GM21737 (cell line): ENCODE data around the gene GPX1.
"Not testable (repeated sequence)": the region's sequence is repeated elsewhere in the genome, so short reads cannot be mapped to it uniquely, and the experiment has no call there.

ENCODE experiments used
- ATAC-seq: cut with Tn5 transposase; IDR thresholded peaks from one replicate; pipeline ENCODE4 v1.9.1; 2021; ENCODE audit warnings: mild to moderate bottlenecking, moderate library complexity; ENCODE audit not compliant: unreplicated experiment

Gene GPX1

DNA sequence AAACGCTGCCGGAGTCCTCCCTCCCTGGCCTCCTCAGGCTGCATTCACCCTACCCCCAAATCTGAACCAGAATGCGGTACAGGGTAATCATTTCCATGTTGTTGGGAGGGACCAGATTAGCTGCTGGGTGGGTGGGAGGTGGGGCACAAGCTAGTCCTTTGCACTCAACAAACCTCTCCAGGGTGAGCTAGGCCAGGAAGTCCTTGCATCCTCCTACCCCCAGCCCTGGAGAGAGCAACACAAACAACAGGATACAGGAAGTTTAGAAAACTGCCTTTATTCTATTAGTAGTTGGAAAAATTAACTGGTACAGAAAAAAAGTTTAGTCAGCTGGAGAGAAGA, 702 bp upstream of the GPX1 start:
- ATAC-seq = no peak

DNA sequence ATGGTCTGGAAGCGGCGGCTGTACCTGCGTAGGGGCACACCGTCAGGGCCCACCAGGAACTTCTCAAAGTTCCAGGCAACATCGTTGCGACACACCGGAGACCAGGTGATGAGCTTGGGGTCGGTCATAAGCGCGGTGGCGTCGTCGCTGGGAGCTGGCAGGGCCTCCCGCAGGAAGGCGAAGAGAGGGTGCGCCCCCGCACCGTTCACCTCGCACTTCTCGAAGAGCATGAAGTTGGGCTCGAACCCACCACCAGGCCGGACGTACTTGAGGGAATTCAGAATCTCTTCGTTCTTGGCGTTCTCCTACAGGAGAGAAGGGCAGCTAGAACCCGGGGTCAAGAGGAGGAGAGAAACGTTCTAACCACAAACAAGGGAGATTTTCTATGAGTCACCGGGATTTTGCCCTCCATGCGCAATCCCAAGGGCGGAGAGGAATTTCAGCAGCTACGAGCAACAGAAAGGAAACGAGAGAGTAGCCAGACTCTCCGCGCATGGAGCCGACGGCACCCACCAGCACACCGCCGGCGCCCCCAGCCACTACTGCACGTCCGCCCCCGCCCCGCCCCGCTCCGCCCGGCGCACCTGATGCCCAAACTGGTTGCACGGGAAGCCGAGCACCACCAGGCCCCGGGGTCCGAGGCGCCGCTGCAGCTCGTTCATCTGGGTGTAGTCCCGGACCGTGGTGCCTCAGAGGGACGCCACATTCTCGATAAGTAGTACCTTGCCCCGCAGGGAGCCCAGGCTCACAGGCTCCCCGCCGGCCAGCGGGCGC, 523 bp downstream of the GPX1 start:
- ATAC-seq = peak; percentile 22

DNA sequence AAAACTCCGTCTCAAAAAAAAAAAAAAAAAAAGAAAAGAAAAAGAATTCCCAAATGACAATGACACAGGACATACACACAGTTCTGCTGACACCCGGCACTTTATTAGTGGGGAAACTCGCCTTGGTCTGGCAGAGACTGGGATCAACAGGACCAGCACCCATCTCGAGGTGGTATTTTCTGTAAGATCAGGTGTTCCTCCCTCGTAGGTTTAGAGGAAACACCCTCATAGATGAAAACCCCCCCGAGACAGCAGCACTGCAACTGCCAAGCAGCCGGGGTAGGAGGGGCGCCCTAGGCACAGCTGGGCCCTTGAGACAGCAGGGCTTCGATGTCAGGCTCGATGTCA, 1.1 kb downstream of the GPX1 start:
- ATAC-seq = not testable (repeated sequence)

DNA sequence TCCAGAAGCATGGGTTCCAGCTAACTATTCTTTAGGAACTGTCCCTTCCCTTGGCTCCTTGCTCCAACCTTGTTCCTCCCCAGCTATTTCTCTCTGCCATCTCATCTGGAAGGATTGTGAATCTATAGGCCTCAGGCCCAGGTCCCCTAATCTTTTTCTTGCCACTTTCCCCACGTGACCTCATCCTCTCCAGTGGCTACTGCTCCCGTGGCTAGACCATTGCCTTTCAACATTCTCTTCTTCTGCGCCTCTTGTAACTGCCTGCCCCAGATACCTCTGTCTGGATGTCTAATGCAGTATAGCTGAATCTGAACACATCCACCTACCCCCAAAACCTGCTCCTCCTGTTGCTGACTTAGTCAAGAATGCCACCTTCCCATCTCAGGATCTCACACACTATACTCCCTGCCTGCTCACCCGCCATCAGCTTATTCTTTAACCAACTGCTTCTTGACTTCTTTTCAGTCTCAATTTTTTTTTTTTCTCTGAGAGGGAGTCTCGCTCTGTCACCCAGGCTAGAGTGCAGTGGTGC, 5.2 kb downstream of the GPX1 start:
- no peak for ATAC-seq

DNA sequence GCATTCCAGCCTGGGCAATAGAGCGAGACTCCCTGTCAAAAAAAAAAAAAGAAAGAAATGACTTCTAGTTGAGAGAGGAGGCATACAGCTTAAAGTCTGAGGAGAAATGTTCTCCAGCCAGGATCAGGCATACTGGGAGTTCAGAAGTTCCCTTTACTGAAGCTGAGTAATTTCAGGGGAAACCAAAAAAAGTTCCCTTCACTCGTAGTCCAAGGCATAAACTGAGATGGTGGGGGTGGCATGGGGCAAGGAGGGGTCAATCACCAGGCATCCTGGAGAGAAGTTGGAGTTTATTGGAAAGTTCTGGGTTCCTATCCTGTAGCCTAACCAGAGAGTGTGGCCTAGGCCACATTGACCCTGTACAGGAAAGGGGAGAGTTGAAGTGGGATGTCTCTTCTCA, 5.9 kb downstream of the GPX1 start:
- no peak for ATAC-seq

DNA sequence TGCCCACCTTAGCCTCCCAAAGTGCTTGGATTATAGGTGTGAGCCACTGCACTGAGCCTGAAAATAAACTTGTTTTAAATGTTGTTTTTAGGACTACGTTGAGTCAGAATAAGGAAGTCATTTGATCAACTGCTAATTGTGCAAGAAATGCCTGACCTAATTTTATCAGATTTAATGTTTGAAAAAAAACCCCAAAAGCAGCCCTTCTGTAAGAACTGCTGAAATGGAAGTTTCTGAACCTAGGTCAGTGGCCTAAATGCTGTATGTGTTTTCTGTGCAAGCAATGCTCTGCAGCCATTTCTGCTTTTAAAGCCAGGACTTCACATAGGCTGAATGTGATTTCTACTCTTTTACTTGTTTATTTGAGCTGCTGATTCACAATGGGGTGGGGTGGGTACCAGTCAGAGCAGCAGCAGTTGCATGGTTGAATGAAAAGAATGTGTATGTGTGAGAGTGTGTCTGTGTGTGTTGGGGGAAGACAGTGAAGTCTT, 6.6 kb downstream of the GPX1 start:
- no peak for ATAC-seq

DNA sequence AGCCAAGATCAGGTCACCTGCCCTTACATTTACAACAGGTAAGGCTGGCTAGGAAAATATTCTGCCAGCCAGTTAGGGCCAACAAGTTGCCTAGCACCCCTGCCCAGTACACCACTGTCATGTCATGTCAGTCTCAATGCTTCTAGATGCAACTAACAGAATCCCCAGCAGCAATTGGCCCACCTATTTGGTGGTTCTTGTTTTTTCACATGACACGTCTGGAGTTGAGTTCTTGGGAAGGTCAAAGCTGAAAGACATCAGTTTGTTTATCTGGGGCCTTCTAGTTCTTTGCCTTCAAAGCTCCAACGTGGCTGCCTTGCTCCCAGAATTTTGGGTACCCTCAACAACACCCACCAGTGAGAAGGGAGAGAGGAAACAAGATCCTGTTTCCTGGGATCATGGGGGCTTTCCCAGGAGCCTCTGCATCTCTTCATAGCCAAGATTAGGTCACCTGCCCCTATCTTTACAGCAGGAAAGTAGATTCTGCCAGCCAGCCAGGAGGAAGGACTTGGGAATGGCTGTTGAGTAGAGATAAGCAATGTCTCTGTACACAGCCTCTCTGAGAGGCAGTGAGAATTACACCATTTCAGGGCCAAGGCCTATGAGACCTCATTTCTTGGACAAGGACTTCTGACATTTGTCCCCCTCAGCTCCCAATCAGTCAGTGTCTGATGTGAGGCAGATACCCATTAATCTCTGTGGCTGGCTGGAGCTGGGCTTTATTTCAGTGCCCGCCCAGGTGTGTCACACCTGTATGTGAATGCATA, 8.6 kb downstream of the GPX1 start:
- ATAC-seq = no peak

DNA sequence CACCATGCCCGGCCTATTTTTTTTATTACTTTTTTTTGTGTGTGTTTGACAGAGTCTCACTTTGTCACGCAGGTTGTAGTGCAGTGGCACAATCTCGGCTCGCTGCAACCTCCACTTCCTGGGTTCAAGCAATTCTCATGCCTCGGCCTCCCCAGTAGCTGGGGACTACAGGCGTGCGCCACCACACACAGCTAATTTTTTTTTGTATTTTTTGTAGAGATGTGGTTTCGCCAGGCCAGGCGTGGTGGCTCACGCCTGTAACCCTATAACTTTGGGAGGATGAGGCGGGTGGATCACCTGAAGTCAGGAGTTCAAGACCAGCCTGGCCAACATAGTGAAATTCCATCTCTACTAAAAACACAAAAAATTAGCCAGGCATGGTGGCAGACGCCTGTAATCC, 9.8 kb downstream of the GPX1 start:
- ATAC-seq = not testable (repeated sequence)

DNA sequence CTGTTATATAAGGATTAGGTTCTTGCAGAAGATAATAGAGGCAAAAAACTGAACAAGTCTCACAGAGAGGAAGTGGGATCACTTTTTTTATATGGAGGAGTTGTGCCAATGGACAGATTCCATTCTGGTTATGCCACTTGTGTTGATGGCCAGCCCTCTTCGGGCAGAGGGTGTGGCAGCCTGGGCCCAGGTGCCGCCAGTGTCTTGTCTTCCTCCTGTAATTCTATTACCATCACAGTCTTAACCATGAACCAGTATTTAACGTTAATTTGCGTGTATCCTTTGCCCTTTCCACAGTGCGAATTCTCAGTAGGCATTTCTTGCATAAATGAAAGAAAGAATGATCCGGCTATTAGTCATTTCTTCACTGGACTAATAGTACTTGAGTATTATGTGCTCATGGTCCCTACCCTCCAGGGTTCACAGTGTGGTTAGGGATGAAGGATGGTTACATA, 11.3 kb downstream of the GPX1 start:
- ATAC-seq = no peak

DNA sequence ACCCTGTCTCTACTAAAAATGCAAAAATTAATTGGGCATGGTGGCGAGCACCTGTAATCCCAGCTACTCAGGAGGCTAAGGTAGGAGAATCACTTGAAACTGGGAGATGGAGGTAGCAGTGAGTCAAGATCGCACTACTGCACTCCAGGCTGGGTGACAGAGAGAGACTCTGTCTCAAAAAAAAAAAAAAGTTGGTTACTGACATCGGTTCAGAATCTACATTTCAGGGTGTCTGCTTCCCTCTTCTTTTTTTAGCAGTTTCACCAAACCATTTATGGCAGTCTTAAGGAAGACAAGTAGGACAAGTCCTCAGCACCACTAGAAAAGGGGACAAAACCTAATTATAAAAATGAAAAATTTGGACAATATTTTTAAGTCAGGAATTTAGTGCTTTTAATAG, 15.0 kb downstream of the GPX1 start:
- ATAC-seq = no peak

DNA sequence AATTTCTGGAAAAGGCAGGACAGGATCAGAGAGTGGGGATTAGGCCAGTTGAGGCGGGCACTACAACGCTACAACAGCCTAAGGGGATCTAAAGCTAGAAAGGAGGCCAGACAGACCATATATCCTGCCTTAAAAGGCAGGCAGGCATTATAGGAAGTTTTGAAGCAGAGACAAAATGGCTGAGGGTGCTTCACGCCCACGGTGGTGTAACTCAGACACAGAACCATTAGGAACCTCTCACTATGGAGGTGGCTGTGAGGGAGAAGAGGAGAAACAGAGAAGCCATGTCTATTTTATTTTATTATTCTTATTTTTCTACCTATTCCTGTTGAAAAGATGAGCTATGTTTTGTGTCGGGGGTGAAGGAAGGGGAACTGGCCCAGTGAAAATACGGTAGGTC, 16.2 kb downstream of the GPX1 start:
- ATAC-seq = no peak

DNA sequence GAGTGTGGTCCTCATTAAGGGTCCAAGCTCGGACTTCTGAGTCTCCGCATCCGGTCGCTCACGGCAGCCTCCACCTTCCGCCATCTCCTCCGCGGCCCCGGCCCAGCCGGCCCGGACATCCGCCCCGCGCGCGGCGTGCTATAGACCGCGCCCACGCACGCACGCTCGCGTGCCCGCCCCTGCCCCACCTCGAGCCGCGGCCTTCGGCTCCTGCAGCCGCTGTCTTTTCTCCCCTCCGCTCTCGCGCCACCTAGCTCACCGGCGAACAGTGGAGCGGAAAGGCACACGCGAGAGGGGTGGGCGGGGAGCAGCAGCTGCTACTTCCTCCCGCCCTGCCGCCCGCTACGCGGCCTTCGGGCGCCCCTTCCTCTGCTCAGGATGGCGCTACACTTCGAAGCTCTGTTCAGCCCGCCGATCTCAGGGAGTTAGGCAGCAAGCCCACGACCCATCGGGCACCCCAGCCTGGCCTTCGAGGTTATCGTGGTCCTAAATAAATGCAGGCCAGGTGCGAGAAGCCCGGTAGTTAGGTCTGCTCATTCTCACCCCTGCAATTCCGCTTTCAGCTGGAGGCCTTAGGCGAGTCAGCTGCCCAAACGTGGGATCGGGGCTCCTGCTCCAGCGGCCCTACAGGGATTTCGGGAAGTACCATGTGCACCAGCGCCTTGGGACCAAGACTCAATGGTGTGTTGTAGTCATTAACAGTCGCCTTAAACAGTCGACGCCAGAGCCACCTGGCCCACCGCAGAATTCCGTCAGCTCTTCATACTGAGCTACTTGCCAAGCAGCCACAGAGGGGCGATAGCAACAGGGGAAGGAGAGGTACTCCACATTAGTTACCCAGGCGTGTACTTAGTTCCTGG, 18.0 kb downstream of the GPX1 start, which contains the start of gene USP4:
TSS of gene USP4 (minus strand) at position 113 of the 860 bp plus-strand sequence. CDS start at position 84, 29 bp downstream.
- peak; percentile 80 for ATAC-seq

DNA sequence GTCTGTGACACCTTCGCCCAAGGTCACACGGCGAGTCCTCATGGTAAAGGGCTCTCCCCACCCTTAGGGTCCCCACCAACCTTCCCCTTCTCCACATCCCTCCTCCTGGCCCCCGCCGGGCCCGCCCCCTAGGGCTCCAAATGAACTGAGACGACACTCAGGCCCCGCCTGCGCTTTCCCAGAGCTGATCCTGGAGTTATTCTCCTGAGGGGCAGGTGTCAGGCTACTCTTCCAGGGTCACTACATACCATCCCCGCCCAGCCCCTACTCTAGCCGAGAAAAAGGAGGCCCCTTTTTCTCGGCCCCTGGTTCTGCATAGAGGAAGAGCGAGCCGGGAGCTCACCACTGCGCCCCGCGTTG, 18.6 kb downstream of the GPX1 start:
- ATAC-seq = peak; percentile 13

DNA sequence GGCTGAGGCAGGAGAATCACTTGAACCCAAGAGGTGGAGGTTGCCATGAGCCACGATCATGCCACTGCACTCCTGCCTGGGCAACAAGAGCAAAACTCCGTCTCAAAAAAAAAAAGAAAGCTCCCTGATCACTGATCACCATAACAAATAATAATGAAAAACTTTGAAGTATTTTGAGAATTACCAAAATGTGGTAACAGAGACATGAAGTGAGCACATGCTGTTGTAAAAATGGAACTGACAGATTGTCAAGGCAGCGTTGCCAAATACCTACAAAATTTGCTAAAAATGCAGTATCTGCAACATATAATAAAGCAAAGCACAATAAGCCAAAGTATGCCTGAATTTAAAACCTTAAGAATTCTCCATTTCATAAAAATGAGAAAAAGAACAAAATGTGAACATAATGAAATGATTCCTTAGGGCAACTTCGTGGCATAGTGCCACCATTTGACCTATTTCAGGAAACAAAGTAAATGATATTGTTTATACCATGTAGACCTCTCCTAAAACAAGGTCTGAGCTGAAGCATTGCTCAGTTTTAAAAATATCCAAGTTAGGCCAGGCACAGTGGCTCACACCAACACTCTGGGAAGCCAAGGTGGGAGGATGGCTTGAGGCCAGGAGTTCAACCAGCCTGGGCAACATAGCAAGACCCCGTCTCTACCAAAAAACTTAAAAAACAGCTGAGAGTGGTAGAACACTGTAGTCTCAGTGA, 24.1 kb downstream of the GPX1 start:
- no peak for ATAC-seq

DNA sequence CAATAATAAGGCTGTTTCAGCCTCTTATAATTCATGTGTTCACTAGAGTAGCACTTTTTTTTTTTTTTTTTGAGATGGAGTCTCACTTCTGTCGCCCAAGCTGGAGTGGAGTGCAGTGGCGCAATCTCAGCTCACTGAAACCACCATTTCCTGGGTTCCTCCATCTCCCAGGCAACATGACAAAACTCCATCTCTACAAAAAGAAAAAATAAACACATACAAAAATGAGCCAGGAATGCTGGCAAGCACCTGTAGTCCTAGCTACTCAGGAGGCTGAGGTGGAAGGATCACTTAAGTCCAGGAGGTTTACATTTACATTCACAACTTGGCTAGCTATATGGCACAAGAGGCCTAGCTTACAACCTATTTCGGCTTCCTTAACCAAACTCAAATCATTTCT, 25.1 kb downstream of the GPX1 start:
- no peak for ATAC-seq

DNA sequence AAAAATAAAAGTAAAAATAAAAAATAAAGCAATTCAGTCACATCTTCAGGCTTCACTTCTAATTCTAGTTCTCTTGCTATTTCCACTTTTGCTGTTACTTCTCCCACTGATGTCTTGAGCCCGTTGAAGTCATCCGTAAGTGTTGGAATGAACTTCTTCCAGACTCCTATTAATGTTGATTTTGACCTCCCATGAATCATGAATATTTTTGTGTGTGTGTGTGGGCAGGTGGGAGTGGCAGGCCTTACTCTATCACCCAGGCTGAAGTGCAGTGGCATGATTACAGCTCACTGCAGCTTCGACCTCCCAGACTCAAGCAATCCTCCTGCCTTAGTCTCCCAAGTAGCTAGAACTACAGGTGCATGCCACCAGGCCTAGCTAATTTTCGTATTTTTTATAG, 29.0 kb downstream of the GPX1 start:
- ATAC-seq = no peak

DNA sequence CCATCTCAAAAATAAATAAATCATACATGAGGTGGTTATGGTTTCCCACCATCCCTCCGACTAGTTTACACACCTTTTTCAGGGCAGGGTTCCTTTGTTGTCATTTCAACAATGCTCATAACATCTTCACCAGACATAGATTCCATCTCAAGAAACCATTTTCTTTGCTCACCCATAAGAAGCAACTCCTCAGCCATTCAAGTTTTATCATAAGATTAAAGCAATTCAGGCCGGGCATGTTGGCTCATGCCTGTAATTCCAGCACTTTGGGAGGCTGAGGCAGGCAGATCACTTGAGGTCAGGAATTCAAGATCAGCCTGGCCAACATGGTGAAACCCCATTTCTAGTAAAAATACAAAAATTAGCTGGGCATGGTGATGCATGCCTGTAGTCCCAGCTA, 29.8 kb downstream of the GPX1 start:
- ATAC-seq = not testable (repeated sequence)

DNA sequence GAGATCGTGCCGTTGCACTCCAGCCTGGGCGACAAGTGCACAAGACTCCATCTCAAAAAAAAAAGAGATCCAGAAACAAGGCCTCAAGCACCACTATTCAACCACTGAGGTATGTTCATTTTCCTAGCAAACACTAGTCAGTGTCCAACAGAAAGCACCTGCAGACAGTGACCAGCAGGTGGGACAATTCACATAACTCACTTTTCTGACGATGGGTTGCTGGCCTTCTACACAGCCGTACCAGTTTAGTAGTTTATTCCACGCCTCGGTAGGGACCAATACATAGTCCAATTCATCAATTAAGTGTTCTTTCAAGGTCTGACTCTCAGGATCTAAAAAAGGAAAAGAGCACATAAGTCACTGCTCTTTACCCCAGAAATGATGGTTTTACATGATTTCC, 30.7 kb downstream of the GPX1 start:
- ATAC-seq = no peak

DNA sequence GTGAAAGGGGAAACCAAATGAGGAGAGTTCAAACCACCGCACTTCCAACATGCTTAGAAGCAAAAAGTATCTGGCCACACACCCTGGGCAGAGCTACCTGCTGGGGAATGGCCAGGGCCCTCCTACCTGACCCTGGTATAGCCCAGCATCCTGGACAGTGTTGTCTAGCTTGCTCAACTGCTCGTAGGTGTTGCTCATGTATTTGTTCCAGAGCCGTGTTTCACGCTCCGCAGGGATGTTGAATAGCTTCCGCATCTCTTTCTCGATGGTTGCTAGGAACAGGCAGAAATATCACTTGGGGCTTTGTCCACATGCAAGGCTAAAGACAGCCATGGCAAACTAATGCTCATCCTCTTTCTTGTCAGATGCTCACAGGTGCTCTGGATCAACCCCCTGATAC, 33.4 kb downstream of the GPX1 start:
- ATAC-seq = no peak

DNA sequence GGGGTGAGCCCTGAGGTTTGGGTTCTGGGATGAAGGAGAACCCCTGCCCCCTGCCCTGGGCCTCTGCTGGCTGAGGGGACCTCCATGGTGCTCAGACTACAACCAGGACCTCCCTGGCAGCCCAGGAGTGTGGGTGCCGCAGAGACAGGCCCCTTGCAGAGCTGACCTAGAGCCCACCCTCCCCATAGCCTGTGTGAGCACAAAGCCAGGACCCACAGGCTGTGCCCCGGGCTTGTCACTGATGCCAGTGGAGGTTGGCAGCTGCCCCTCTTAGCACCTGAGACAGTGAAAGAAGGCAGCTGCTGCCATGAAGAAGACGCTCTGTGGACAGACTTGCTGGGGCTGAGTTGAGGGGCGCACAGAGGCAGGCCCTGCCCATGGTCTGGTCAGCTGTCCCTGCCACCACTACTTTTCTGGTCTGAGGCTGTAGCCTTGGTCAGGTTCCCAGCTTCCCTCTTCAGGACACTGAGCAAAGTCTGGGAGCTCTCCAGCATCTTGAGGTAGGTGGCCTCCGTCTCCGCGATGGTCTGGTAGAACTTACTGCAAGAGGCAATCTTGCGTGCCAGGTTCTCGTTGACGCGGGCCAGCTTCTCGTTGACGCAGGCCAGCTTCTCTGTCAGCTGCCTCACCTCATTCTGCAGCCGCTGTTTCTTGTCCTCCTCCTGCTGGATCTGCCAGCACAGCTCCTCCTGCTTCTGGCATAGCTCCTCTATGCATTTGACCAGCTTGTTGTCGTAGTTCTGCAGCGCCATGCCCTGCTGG, 41.3 kb downstream of the GPX1 start:
- ATAC-seq = no peak
